Testis (tissue), 3 donors: Measurements from ENCODE around the gene TUBA1C. TPM values are rescaled to one million over a fixed set of nuclear protein-coding genes. Genes with fewer than 3 reads are reported as not detected.

Experiments used
- DNase-seq: peaks from one replicate; pipeline ENCODE4 v3.0.0-alpha.2; 2019
- H3K27ac ChIP-seq, 2 donors: fragments of 200-600 bp; sonication (generic); one replicate each; pipeline ENCODE4 v1.5.1; 2019
- H3K27me3 ChIP-seq: fragments of 200-600 bp; sonication (generic); one replicate; pipeline ENCODE4 v1.5.1; 2019
- H3K36me3 ChIP-seq: fragments of 200-600 bp; sonication (generic); one replicate; pipeline ENCODE4 v1.5.1; 2017; ENCODE audit warnings: low read depth; ENCODE audit errors: missing control alignments
- H3K4me1 ChIP-seq: fragments of 200-600 bp; sonication (generic); one replicate; pipeline ENCODE4 v1.5.1; 2019
- H3K4me3 ChIP-seq, 2 donors: fragments of 200-600 bp; sonication (generic); one replicate each; pipeline ENCODE4 v1.5.1; 2017 to 2019
- H3K9me3 ChIP-seq: fragments of 200-600 bp; sonication (generic); one replicate; pipeline ENCODE4 v1.5.1; 2017
- POLR2A ChIP-seq: fragments of 450-650 bp; IDR thresholded peaks from one replicate; pipeline ENCODE4 v1.6.1; 2017; ENCODE audit warnings: antibody characterized with exemption, mild to moderate bottlenecking, moderate library complexity
- WGBS, 2 donors: methylation state at CpG; one replicate each; pipeline ENCODE4 v1.1.5; 2018; 5-methylcytosine and 5-hydroxymethylcytosine counted together
- intact Hi-C: fragments of 100-400 bp; cut with DNase I; formaldehyde crosslinking; loops from one replicate; pipeline ENCODE4 v1.15.1; 2023; ENCODE audit warnings: low total_unique reads
- polyA plus RNA-seq: library from polyadenylated mRNA; stranded (reverse); fragments of 350-450 nt; fragmentation: Illumina TruSeq; extraction: RNeasy Lipid Tissue Mini Kit (QIAGEN cat#74804); gene quantifications from one replicate; pipeline ENCODE4 v1.2.3, GENCODE V29; 2014; ENCODE audit warnings: low read depth, low replicate concordance; ENCODE audit not compliant: insufficient read depth
- total RNA-seq, 2 donors: library from RNA; depleted of rRNA; stranded (reverse); fragments of >200 nt; gene quantifications; one replicate each; pipeline ENCODE4 v1.2.3, GENCODE V29; 2016
- TF ChIP-seq, protein P1 (sequence below), 3 experiments: fragments of 450-650 bp in 2 of 3; fragments of 200-600 bp in 1 of 3; sonication (generic) in 1 of 3; IDR thresholded peaks; one replicate each; pipeline ENCODE4 v1.5.1; 2016 to 2019; ENCODE audit warnings: antibody characterized with exemption in 3 of 3, mild to moderate bottlenecking in 2 of 3, moderate library complexity in 1 of 3

TUBA1C gene
- total and polyA plus RNA-seq, 3 donors from 2014 or later: 72.5 to 128 (median 78.2) TPM

- WGBS, 2 donors: 94 to 96% methylated on average over 13 to 16 of the region's 16 CpGs
- H3K27ac ChIP-seq: no peak overlapping the region
- no peaks in the 10 kb centered on the region for H3K36me3 ChIP-seq
- DNase-seq: no peak
- TF ChIP-seq, protein P1, sequence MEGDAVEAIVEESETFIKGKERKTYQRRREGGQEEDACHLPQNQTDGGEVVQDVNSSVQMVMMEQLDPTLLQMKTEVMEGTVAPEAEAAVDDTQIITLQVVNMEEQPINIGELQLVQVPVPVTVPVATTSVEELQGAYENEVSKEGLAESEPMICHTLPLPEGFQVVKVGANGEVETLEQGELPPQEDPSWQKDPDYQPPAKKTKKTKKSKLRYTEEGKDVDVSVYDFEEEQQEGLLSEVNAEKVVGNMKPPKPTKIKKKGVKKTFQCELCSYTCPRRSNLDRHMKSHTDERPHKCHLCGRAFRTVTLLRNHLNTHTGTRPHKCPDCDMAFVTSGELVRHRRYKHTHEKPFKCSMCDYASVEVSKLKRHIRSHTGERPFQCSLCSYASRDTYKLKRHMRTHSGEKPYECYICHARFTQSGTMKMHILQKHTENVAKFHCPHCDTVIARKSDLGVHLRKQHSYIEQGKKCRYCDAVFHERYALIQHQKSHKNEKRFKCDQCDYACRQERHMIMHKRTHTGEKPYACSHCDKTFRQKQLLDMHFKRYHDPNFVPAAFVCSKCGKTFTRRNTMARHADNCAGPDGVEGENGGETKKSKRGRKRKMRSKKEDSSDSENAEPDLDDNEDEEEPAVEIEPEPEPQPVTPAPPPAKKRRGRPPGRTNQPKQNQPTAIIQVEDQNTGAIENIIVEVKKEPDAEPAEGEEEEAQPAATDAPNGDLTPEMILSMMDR (IDR thresholded peaks at IDR 0.05): no peak
- no peak for TF ChIP-seq POLR2A
- no peaks in the 10 kb centered on the region for H3K9me3 ChIP-seq
- no peaks in the 10 kb centered on the region for H3K27me3 ChIP-seq
- intact Hi-C loops: no loop called here
- no peak overlapping the region for H3K4me3 ChIP-seq
- no peaks in the 10 kb centered on the region for H3K4me1 ChIP-seq
Measured at GRCh38 chr12:49272790-49273725, 8.2 kb downstream of the TUBA1C start.

DNA sequence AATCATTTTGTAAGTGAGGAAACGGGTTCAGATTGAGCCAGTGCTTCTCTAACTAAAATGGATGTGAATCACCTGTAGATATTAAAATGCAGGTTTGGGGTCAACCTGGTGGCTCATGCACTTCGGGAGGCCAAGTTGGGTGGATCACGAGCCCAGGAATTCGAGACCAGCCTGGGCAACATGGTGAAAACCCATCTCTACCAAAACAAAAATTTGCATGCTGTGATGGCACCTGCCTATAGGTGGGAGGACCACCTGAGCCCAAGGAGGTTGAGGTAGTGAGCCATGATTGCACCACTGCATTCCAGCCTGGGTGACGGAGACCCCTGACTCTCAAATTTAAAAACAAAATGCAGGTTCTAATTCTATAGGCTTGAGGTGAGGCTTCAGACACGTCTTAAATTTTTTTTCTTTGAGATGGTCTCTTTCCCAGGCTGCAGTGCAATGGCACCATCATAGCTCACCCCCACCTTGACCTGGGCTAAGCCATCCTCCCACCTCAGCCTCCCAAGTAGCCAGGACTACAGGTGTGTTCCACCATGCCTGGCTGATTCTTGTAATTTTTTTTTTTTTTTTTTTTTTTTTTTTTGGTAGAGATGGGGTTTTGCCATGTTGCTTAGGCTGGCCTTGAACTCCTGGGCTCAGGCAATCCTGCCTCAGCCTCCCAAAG is 9.0 kb downstream of the TUBA1C start:
- intact Hi-C loops: no loop called here
- H3K36me3 ChIP-seq: no peaks in the 10 kb centered on the region
- H3K4me1 ChIP-seq: no peaks in the 10 kb centered on the region
- H3K27me3 ChIP-seq: no peaks in the 10 kb centered on the region
- 89 to 92% methylated on average over 6 of the region's 6 CpGs for WGBS, 2 donors
- no peak for DNase-seq
- TF ChIP-seq, protein P1 (IDR thresholded peaks at IDR 0.05): no peak
- no peak for TF ChIP-seq POLR2A
- H3K9me3 ChIP-seq: no peaks in the 10 kb centered on the region
- no peak overlapping the region for H3K4me3 ChIP-seq
- H3K27ac ChIP-seq: no peak overlapping the region

- intact Hi-C loops: no loop called here
- no peak overlapping the region for H3K27ac ChIP-seq
- H3K36me3 ChIP-seq: no peaks in the 10 kb centered on the region
- no peaks in the 10 kb centered on the region for H3K4me1 ChIP-seq
- TF ChIP-seq, protein P1 (IDR thresholded peaks at IDR 0.05): no peak
- TF ChIP-seq POLR2A: no peak
- H3K4me3 ChIP-seq: no peak overlapping the region
- no peak for DNase-seq
- no peaks in the 10 kb centered on the region for H3K9me3 ChIP-seq
- no peaks in the 10 kb centered on the region for H3K27me3 ChIP-seq
- 89 to 90% methylated on average over 7 of the region's 7 CpGs for WGBS, 2 donors
Measured at GRCh38 chr12:49274396-49275069, 9.7 kb downstream of the TUBA1C start.

DNA sequence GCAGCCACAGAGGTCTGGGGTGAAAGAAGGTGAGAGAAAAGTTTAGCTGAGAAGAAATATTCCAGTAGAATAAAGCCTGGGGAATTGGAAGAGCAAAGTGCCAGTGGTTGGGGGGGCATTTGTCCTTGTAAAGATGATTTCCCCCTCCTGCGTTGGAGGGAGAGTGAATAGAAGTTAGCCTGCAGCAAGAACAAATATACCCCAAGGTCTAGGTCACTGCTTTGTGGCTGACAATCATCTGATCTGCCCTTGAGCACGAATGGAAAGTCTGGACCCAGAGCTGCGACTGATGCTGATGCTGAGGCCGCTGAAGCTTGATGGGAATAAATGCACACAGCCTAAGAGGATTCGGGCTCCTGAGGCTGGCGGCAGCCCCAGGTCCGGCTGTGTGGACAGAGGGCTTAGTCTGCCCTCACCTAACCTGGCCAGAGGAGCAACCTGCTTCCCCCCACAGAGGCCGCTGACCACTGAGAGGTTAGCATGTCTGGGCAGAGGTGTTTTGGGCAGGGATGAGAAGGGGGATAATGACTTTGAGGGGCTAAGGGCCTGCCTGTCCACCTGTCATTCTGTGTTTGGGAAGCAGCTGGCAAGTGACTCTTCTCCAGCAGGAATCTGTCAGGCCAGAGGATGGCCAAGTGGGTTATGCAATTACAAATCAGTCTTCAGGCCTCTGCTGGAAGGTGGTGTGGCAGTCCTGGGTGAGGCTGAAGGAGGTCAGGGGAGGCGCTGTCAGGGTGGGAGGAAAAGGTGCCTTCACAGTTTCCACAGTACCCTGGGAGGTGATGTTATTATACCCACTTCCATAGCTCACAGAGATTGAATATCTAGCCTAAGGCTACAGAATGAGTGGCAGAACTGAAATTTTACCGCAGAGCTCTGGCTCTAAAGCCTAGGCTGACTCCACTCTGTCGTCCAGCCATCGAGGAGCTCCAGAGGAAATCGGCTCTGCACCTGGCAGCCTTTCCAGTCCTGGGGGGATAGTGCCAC is 11.7 kb downstream of the TUBA1C start:
- TF ChIP-seq, protein P1 (IDR thresholded peaks at IDR 0.05): no peak
- no peak for TF ChIP-seq POLR2A
- DNase-seq: no peak
- Histone ChIP-seq H3K36me3 (no peaks in the 10 kb centered on the region), H3K27me3 (no peaks in the 10 kb centered on the region), H3K9me3 (no peaks in the 10 kb centered on the region), H3K4me1 (no peaks in the 10 kb centered on the region), H3K27ac (no peak overlapping the region), H3K4me3 (no peak overlapping the region)
- WGBS, 2 donors: 75 to 79% methylated on average over 13 of the region's 13 CpGs
- intact Hi-C loops: no loop called here
